ENCODE results near the gene DOCK8.

DOCK8 gene

GRCh38 chr9:495739-496138, 281.1 kb downstream of the DOCK8 start:
- no peak for DNase-seq (ENCODE audit: low read depth in 2 of 2)

GRCh38 chr9:503326-503725, 288.7 kb downstream of the DOCK8 start:
- no peak for DNase-seq (ENCODE audit: low read depth in 2 of 2)

- peak; percentile 59 to 61 for DNase-seq (ENCODE audit: low read depth in 2 of 2)
Measured at GRCh38 chr9:503881-504852, 289.5 kb downstream of the DOCK8 start, which contains the start of gene KANK1. KANK1 (plus strand) TSS chr9:504695.

GRCh38 chr9:504921-505740, 290.5 kb downstream of the DOCK8 start:
- peak in 1 of 2 experiments; percentile 4 for DNase-seq (ENCODE audit: low read depth in 2 of 2)

- no peak for DNase-seq (ENCODE audit: low read depth in 2 of 2)
Measured at GRCh38 chr9:505741-506059, 291.0 kb downstream of the DOCK8 start.

GRCh38 chr9:506281-506680, 291.6 kb downstream of the DOCK8 start:
- no peak for DNase-seq (ENCODE audit: low read depth in 2 of 2)

- DNase-seq (ENCODE audit: low read depth in 2 of 2), result no peak
Measured at GRCh38 chr9:511861-512260, 297.2 kb downstream of the DOCK8 start.

- no peak for DNase-seq (ENCODE audit: low read depth in 2 of 2)
Measured at GRCh38 chr9:512555-513272, 298.0 kb downstream of the DOCK8 start.

All from stimulated activated CD4-positive, alpha-beta T cell treated with anti-CD3 and anti-CD28 coated beads, Interleukin-12 subunit alpha, Interleukin-12 subunit beta, amount 100 ng/mL, for 24 hours (primary cell).